Astrocyte (in vitro differentiated cells and primary cell): ENCODE results near the gene NEUROG1. TPM values are rescaled to one million over a fixed set of nuclear protein-coding genes. Genes with fewer than 3 reads are reported as not detected.
A peak's percentile ranks its signal among the peaks of the same experiment; 100 is the strongest.

ENCODE experiments used
- DNase-seq: peaks from one replicate; pipeline ENCODE4 v3.0.0-alpha.2; 2010; ENCODE audit warnings: low read depth
- FAIRE-seq: peaks from 2 replicates; lab custom pipeline; 2011; peaks lifted over from hg19 to GRCh38; lab: Jason Lieb, UNC
- H2AFZ ChIP-seq: 2 replicates; pipeline ENCODE4 v1.6.0; 2012; ENCODE audit warnings: low read depth, low read length, inconsistent platforms
- H3K27ac ChIP-seq: 2 replicates; pipeline ENCODE4 v1.5.1; 2011; ENCODE audit warnings: low read depth, low read length, inconsistent platforms
- H3K27me3 ChIP-seq: 2 replicates; pipeline ENCODE4 v1.6.0; 2011; ENCODE audit warnings: low read length, inconsistent platforms; ENCODE audit not compliant: insufficient read depth
- H3K36me3 ChIP-seq: 2 replicates; pipeline ENCODE4 v1.5.1; 2011; ENCODE audit warnings: low read length, inconsistent platforms; ENCODE audit not compliant: insufficient read depth
- H3K4me1 ChIP-seq: 2 replicates; pipeline ENCODE4 v1.5.1; 2011; ENCODE audit warnings: low read length, inconsistent platforms; ENCODE audit not compliant: insufficient read depth
- H3K4me2 ChIP-seq: 2 replicates; pipeline ENCODE4 v1.6.0; 2012; ENCODE audit warnings: low read length, inconsistent platforms
- H3K4me3 ChIP-seq: 2 replicates; pipeline ENCODE4 v1.5.1; 2011; ENCODE audit warnings: low read depth, mild to moderate bottlenecking, low read length, inconsistent platforms; ENCODE audit not compliant: insufficient read depth
- H3K79me2 ChIP-seq: 2 replicates; pipeline ENCODE4 v1.6.0; 2012; ENCODE audit warnings: mild to moderate bottlenecking, low read length, inconsistent platforms; ENCODE audit not compliant: insufficient read depth
- H3K9ac ChIP-seq: 2 replicates; pipeline ENCODE4 v1.6.0; 2012; ENCODE audit warnings: mild to moderate bottlenecking, low read length, inconsistent platforms
- H3K9me3 ChIP-seq: 2 replicates; pipeline ENCODE4 v1.5.1; 2012; ENCODE audit warnings: low read depth, mild to moderate bottlenecking, low read length, inconsistent platforms; ENCODE audit not compliant: insufficient read depth
- H4K20me1 ChIP-seq: 2 replicates; pipeline ENCODE4 v1.6.0; 2012; ENCODE audit warnings: low read length, inconsistent platforms; ENCODE audit not compliant: insufficient read depth
- H3K27ac Mint-ChIP-seq: one replicate; pipeline ENCODE4 v1.8.0; 2021; ENCODE audit warnings: mild to moderate bottlenecking, mixed read lengths; ENCODE audit not compliant: unreplicated experiment
- H3K27me3 Mint-ChIP-seq: one replicate; pipeline ENCODE4 v1.8.0; 2021; ENCODE audit warnings: low read depth, mixed read lengths; ENCODE audit not compliant: unreplicated experiment
- H3K36me3 Mint-ChIP-seq: one replicate; pipeline ENCODE4 v1.8.0; 2021; ENCODE audit warnings: low read depth, mixed read lengths; ENCODE audit not compliant: unreplicated experiment
- H3K4me1 Mint-ChIP-seq: one replicate; pipeline ENCODE4 v1.8.0; 2021; ENCODE audit warnings: low read depth, mixed read lengths; ENCODE audit not compliant: unreplicated experiment
- H3K4me3 Mint-ChIP-seq: one replicate; pipeline ENCODE4 v1.8.0; 2021; ENCODE audit warnings: mild to moderate bottlenecking, moderate library complexity, mixed read lengths; ENCODE audit not compliant: unreplicated experiment
- H3K9me3 Mint-ChIP-seq: one replicate; pipeline ENCODE4 v1.8.0; 2021; ENCODE audit warnings: mild to moderate bottlenecking, mixed read lengths; ENCODE audit not compliant: unreplicated experiment
- EZH2 ChIP-seq: IDR thresholded peaks from 2 replicates; pipeline ENCODE4 v1.6.1; 2012; ENCODE audit warnings: mild to moderate bottlenecking, low read length, inconsistent platforms; ENCODE audit not compliant: insufficient read depth
- total RNA-seq: library from RNA; stranded (reverse); gene quantifications from 2 replicates; pipeline ENCODE4 v1.2.1, GENCODE V29; 2021
- TF ChIP-seq, protein P1 (sequence below): IDR thresholded peaks from 2 replicates; pipeline ENCODE4 v1.5.1; 2011; ENCODE audit warnings: low read depth, mild to moderate bottlenecking, inconsistent platforms, low read length, moderate library complexity; ENCODE audit not compliant: insufficient read depth

Gene NEUROG1
- total RNA-seq, 1 donor from 2014 or later, result not detected

DNA sequence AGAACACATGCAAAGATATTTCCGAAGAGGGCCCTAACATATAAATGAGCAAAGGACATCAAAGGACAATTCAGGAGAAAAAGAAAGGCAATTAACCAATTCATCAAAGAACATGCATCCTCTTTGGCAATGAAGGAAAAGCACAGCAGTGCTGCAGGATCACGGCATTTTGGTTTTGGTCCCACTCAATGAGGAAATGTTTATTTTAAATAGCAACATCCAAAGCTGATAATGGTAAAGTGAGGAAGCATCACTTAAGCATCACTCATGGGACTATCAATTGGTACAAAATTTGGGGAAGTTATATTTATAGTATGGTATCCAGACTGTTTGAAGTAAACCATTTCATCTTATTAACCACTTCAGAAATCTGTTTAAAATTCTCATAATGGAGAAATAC lies 48.5 kb upstream of the NEUROG1 start:
- H3K27ac ChIP-seq, result no peak overlapping the region
- H3K4me3 Mint-ChIP-seq, result no peak overlapping the region
- no peak overlapping the region for H3K4me2 ChIP-seq
- H2AFZ ChIP-seq, result no peak overlapping the region
- no peak for DNase-seq
- H3K9ac ChIP-seq, result no peak overlapping the region
- TF ChIP-seq, protein P1, sequence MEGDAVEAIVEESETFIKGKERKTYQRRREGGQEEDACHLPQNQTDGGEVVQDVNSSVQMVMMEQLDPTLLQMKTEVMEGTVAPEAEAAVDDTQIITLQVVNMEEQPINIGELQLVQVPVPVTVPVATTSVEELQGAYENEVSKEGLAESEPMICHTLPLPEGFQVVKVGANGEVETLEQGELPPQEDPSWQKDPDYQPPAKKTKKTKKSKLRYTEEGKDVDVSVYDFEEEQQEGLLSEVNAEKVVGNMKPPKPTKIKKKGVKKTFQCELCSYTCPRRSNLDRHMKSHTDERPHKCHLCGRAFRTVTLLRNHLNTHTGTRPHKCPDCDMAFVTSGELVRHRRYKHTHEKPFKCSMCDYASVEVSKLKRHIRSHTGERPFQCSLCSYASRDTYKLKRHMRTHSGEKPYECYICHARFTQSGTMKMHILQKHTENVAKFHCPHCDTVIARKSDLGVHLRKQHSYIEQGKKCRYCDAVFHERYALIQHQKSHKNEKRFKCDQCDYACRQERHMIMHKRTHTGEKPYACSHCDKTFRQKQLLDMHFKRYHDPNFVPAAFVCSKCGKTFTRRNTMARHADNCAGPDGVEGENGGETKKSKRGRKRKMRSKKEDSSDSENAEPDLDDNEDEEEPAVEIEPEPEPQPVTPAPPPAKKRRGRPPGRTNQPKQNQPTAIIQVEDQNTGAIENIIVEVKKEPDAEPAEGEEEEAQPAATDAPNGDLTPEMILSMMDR, result no peak
- TF ChIP-seq EZH2, result no peak
- H4K20me1 ChIP-seq, result no peaks in the 10 kb centered on the region
- no peak overlapping the region for H3K27ac Mint-ChIP-seq
- H3K36me3 Mint-ChIP-seq, result no peaks in the 10 kb centered on the region
- H3K4me1 Mint-ChIP-seq, result no peaks in the 10 kb centered on the region
- H3K4me3 ChIP-seq, result no peak overlapping the region
- H3K4me1 ChIP-seq, result peaks cover 2% of the 10 kb centered on the region
- H3K27me3 ChIP-seq, result peaks cover 20% of the 10 kb centered on the region
- no peaks in the 10 kb centered on the region for H3K36me3 ChIP-seq
- no peaks in the 10 kb centered on the region for H3K79me2 ChIP-seq
- peaks cover 3% of the 10 kb centered on the region for H3K9me3 Mint-ChIP-seq
- H3K9me3 ChIP-seq, result no peaks in the 10 kb centered on the region
- peaks cover 50% of the 10 kb centered on the region for H3K27me3 Mint-ChIP-seq
- FAIRE-seq, result no peak

GRCh38 chr5:135582099-135582781 lies 46.5 kb upstream of the NEUROG1 start:
- Mint-ChIP-seq H3K9me3 (peaks cover 3% of the 10 kb centered on the region), H3K27ac (no peak overlapping the region), H3K36me3 (no peaks in the 10 kb centered on the region), H3K4me1 (peaks cover 3% of the 10 kb centered on the region), H3K27me3 (peaks cover 66% of the 10 kb centered on the region), H3K4me3 (no peak overlapping the region)
- DNase-seq (no peak), FAIRE-seq (no peak)
- TF ChIP-seq, protein P1, result no peak
- TF ChIP-seq EZH2, result no peak
- Histone ChIP-seq H4K20me1 (no peaks in the 10 kb centered on the region), H3K4me2 (no peak overlapping the region), H3K4me1 (peaks cover 11% of the 10 kb centered on the region), H3K9me3 (no peaks in the 10 kb centered on the region), H3K27me3 (peaks cover 28% of the 10 kb centered on the region), H2AFZ (no peak overlapping the region), H3K79me2 (no peaks in the 10 kb centered on the region), H3K27ac (no peak overlapping the region), H3K36me3 (no peaks in the 10 kb centered on the region), H3K4me3 (no peak overlapping the region), H3K9ac (no peak overlapping the region)

GRCh38 chr5:135578685-135579341 lies 43.0 kb upstream of the NEUROG1 start, which contains the start of gene CXCL14:
TSS of gene CXCL14 (minus strand) at chr5:135578991. CDS start at chr5:135578778, 213 bp downstream.
- peak within 1 kb of the TSS; percentile 94 for H2AFZ ChIP-seq
- no peaks in the 10 kb centered on the region for H3K79me2 ChIP-seq
- Mint-ChIP-seq H3K4me1 (peaks cover 14% of the 10 kb centered on the region), H3K27ac (no peak within 1 kb of the TSS), H3K27me3 (peaks cover 73% of the 10 kb centered on the region), H3K9me3 (peaks cover 3% of the 10 kb centered on the region), H3K36me3 (no peaks in the 10 kb centered on the region), H3K4me3 (peak within 1 kb of the TSS; percentile 78)
- H3K4me2 ChIP-seq, result peak within 1 kb of the TSS; percentile 90
- H3K36me3 ChIP-seq, result no peaks in the 10 kb centered on the region
- TF ChIP-seq EZH2, result peak; percentile 44
- TF ChIP-seq, protein P1, result no peak
- H4K20me1 ChIP-seq, result no peaks in the 10 kb centered on the region
- H3K9me3 ChIP-seq, result no peaks in the 10 kb centered on the region
- H3K9ac ChIP-seq, result peak within 1 kb of the TSS; percentile 52
- peak; percentile 82 for DNase-seq
- H3K4me1 ChIP-seq, result peaks cover 21% of the 10 kb centered on the region
- no peak within 1 kb of the TSS for H3K27ac ChIP-seq
- no peak for FAIRE-seq
- peaks cover 21% of the 10 kb centered on the region for H3K27me3 ChIP-seq
- H3K4me3 ChIP-seq, result peak within 1 kb of the TSS; percentile 50
